ENCODE results near the gene SLC34A1. TPM values are rescaled to one million over a fixed set of nuclear protein-coding genes. Genes with fewer than 3 reads are reported as not detected.
A peak's percentile ranks its signal among the peaks of the same experiment; 100 is the strongest.
"Not testable (repeated sequence)": the region's sequence is repeated elsewhere in the genome, so short reads cannot be mapped to it uniquely, and the experiment has no call there.

SLC34A1 gene, protein sequence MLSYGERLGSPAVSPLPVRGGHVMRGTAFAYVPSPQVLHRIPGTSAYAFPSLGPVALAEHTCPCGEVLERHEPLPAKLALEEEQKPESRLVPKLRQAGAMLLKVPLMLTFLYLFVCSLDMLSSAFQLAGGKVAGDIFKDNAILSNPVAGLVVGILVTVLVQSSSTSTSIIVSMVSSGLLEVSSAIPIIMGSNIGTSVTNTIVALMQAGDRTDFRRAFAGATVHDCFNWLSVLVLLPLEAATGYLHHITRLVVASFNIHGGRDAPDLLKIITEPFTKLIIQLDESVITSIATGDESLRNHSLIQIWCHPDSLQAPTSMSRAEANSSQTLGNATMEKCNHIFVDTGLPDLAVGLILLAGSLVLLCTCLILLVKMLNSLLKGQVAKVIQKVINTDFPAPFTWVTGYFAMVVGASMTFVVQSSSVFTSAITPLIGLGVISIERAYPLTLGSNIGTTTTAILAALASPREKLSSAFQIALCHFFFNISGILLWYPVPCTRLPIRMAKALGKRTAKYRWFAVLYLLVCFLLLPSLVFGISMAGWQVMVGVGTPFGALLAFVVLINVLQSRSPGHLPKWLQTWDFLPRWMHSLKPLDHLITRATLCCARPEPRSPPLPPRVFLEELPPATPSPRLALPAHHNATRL
- under 1 TPM in 1 of 5 donors, not detected in 4; 0.51 TPM for polyA plus RNA-seq (ENCODE audit: insufficient read depth in 1 of 5, insufficient read length in 5 of 5, low replicate concordance in 1 of 5)
- long read RNA-seq, donor 1: 0 reads
- long read RNA-seq, donor 2: 0 reads
- long read RNA-seq, donor 3: 0 reads
- long read RNA-seq, donor 4: 0 reads
- long read RNA-seq, donor 5, partial matches to known transcripts: 0 of 1 reads
- long read RNA-seq, donor 5, other reads (novel, unspliced or antisense): 0 of 1 reads
- long read RNA-seq, donor 6: 0 reads
- long read RNA-seq, donor 7: 0 reads
- long read RNA-seq, donor 8: 0 reads

DNA sequence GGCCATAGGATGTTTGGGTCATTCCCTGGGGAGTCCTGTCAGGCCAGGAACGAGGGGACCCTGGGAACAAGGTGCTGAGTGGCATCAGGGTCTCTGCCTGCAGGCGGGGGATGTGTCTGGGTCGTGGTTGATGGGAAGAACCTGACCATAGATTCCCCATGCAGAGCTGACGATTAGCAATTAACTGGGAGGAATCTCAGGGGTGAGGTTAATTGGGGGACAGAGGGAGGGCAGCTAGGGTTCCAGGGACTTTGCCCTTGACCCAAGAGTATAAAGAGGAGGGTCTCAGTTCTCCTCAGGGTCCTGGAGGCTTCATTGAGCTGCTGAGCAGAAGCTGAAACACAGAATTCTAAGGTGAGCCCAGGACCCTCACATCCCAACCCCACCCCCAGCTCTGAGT lies at the start of gene SLC34A1:
SLC34A1 (plus strand) TSS at position 301 of the 400 bp plus-strand sequence. CDS start 1,308 bp downstream, outside the sequence.
- no peak for DNase-seq

DNA sequence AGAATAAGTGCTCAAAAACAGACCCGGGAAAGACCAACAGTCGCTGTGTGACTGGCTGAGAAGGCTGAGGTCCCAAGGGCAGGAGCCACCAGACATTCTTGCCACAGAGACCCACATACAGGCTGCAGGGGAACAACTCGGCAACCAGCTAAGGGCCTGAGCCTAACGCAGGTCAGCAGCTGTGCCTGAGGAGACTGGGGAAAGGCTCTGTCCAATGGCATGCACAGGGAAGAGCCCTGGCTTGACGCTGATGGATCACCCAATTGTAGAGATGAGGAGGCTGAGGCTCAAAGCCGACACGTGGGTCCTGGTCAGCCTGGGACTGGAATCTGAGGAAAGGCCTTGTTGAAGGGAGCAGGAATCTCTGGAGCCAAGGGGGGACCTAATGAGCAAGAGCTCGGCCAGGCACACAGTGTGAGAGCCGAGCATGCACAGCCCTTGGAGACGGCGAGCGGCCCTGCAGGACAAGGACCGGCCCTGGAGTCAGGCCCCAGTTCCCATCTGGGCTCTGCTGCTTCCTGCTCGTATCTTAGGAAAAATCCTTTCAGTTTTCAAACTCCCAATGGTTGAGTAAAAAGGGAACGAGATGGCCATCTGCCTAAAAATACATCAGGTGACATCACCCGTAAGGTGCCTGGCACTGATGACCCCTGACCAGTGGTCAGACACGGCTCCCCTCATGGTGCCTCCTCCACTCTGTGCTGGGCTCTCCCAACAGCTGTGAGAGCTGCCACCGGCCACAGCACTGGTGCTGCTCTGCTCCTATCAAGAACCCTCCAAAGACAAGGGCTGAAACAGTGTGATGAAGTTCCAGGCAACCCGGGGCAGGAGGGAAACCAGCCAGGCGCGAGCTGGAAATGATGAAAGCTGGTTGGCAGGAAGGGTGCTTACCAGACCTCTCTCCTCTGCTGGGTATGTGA lies 49.2 kb upstream of the SLC34A1 start:
- DNase-seq: no peak

DNA sequence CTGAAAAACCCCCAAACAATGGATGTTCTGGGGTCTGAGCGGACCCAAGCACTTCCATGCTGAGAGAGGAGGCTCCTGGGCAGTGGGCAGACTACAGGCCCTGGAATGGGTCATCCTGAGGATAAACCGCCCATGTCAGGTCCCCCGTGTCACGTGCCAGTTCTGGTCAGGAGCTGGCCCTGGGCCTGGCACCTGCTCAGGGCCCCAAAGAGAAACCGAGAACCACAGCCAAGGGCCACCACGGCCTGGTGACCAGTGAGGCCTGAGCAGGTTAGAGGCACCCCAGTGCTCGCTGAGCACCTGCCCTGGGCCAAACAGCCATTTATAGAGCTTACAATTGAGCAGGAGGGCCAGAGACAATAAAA lies 48.6 kb upstream of the SLC34A1 start:
- DNase-seq: no peak

DNA sequence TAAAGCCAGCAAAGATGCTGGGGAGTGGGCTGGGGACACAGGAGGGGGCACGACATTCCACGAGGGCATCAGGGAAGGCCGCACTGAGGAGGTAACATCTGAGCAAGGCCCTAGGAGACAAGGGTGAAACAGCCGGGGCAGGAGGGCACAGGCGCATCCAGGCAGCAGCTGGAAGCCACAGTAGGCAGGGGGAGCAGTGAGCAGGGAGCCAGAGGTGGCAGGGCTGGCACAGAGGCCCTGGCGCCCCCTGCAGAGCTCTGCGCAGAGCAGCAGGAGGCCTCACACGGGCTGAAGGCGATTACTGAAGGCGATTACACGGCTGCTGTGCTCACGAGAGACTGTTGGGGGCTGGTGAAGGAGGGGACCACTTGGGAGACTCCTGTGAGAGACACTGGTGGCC lies 48.1 kb upstream of the SLC34A1 start:
- no peak for DNase-seq

DNA sequence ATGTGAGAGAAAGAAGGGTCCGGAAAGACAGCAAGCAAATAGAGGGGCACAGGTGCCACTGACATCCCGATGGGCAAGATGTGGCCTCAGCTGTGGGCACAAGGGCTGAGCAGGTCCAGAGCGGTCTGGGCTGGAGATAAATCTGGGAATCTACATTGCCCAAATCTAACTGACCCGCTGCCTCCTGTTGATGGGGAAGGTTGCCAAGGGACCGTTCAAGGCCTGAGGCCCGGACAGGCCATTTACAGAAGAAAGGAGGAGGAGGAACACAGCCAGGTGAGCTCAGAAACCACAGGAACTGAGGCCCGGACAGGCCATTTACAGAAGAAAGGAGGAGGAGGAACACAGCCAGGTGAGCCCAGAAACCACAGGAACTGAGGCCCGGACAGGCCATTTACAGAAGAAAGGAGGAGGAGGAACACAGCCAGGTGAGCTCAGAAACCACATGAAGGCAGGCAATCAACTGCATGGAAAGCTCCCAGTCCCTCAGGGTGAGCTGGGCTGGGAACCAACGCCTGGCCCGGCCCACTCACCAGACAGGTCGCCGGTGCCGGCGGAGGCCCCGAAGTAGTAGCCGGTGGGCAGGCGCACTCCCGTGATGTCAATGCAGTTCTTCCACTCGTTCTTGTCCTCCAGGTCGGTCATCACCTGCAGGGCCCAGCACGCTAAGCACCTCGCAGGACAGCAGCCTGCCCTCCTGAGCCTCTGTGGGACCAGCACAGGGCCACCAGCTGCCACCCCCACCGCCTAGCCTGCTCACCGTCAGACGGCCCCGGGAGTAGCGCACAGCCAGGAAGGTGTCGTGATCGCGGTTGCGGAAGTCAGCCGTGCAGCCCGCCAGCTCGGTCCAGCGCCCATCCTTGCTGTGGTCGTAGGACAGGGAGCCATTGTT lies 47.4 kb upstream of the SLC34A1 start:
- no peak for DNase-seq

DNA sequence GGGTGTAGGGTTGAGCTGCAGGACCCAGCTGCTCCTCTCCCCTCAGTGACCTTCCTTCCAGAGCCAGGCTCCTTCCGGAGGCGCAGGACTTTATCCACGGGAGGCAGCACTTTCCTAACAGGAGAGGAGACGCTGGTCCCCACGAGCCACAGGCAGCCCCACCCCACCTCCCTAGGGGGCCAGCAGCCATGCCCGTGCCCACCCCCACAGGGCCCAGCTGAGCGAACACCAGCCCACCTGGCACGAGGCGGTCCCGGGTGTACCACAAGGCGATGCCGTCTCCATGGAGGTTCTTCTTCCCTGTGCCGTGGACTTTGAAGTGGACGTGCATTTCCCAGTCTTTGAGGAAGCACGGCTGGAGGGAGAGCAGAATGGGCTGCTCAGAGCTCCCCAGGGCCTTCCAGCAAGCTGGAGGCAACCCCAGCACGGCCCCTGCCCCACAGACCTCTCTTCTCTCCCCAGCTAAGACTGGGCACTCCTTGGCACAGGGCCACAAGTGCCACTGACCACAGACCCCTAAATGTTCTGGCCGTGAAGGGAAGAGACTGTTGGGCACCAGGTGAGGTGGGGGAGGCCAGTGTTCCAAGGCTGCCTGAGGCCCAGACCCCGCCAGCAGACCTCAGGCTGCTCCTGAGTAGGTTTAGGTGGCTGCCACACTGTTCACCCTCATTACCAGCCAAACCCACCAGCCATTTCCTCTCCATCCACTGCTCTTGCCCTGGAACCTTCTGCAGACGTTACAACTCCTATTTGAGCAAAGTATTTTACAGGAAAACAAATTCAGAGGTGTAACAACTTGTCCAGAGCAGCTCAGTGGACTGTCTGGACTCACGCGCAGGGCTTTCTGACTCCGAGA lies 45.8 kb upstream of the SLC34A1 start:
- DNase-seq: no peak

DNA sequence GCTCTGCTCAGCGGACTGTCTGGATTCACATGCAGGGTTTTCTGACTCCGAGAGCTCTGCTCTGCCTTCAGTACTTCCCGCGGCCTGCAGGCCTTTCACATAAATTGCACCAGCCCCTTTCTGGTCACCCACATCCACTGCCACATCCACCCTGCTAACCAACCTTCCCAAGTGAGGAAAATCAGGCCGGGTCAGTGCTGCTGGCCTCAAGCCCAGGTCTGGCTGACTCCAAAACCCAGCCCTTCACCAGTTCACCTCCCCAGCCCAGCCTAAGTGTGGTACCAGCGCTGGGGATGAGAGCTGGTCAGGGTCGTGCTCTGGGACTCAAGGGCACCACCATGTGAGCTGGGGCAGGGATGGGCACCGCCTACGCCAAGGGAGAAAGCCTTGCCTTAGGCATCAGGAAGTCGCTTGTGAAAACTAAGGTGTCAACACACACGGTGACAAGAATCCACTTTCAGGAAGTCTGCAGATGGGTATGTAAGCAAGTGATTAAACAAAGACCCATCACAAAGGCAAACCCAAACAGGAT lies 45.1 kb upstream of the SLC34A1 start:
- DNase-seq: no peak

DNA sequence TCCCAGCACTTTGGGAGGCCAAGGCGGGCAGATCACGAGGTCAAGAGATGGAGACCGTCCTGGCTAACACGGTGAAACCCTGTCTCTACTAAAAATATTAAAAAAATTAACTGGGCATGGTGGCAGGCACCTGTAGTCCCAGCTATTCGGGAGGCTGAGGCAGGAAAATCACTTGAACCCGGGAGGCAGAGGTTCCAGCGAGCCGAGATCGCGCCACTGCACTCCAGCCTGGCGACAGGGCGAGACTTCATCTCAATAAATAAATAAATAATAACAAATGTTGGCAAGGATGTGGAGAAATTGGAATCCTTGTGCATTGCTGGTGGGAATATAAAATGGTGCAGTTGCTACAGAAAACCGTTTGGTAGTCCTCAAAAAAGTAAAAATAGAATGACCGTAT lies 41.2 kb upstream of the SLC34A1 start:
- not testable (repeated sequence) for DNase-seq

DNA sequence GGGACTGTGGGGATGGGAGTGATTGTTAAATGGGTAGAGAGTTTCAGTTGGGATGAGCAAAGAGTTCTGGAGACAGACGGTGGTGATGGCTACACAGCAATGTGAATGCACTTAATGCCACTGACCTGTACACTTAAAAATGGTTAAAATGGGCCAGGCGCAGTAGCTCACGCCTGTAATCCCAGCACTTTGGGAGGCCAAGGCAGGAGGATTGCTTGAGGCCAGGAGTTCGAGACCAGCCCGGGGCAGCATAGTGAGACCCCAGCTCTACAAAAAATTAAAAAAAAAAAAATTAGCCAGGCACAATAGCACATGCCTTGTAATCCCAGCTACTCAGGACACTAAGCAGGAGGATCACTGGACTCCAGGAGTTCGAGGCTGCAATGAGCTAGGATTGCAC lies 40.5 kb upstream of the SLC34A1 start:
- DNase-seq: no peak

DNA sequence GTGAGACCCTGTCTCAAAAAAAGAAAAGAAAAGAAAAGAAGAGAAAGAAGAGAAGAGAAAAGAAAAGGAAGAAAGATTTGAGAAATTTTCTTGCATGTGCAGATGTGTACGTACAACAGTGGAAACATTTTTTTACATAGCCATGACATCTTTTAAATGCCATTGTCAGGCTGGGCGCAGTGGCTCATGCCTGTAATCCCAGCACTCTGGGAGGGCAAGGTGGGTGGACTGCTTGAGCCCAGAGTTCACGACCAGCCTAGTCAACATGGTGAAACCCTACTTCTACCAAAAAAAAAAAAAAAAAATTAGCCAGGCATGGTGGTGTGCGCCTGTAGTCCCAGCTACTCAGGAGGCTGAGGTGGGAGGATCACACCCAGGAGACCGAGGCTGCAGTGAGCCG lies 39.3 kb upstream of the SLC34A1 start:
- no peak for DNase-seq

DNA sequence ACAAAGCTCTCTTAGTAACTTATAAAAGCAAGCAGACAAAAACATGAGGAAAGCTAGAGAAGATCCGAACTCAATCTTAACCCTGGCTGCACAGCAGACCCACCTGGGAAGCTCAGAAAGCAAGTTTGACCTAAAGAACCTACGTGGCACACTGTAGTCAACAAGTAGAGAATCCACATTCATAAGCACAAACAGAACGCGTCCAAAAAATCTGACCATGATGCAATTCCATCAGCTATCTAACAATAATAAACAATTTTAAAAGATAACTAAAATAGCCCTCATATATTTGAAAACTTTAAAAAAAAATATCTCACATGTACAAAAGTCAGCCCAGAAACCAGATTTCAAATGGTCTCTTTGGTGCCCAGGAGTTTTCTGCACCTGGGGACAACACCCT lies 37.4 kb upstream of the SLC34A1 start:
- no peak for DNase-seq

DNA sequence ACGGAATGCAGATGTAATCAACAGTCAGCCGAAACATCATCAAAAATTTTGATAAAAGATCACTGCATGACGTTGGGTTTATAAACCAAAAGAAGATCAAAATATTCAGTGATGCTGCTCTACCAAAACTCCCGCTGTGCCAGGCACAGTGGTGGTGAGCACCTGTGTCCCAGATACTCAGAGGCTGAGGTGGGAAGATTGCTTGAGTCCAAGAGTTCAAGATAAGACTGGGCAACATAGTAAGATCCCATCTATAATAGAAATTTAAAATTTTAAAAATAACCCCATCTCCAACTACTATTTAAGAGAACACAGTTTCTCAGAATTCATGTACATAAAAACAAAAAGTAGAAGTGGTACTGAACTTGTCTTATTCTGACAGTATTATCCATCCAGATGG lies 36.5 kb upstream of the SLC34A1 start:
- no peak for DNase-seq

DNA sequence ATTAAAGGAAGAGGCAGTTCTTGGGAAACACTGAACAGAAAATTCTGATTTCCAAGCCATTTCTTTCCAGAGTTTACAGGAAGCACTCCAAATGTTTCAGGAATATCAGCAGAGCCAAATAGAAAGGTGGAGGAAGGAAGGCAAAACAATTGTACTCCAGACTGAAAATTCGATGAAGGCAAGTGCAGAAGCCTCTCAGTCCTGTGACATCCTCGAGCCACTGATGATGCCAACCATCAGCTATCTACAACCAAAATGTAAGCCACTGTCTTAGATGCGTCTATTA lies 34.9 kb upstream of the SLC34A1 start:
- no peak for DNase-seq

DNA sequence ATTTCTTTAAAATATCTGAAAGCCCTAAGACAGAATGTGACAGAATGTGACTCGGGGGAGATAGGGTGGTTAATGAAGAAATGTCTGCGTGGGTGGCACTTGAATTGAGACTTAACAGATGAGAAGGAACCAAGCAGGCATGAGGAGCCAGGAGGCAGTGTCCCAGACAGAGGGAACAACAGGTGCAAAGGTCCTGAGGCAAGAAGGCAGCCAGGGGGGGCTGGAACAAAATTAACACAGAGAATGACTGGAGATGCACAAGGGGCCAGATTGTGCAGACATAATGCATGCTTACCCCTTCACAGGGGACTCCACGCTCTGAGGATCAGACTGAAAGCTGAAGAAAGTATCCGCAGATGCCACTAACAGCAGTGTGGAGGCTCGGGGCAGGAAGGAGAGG lies 34.5 kb upstream of the SLC34A1 start:
- DNase-seq: no peak

DNA sequence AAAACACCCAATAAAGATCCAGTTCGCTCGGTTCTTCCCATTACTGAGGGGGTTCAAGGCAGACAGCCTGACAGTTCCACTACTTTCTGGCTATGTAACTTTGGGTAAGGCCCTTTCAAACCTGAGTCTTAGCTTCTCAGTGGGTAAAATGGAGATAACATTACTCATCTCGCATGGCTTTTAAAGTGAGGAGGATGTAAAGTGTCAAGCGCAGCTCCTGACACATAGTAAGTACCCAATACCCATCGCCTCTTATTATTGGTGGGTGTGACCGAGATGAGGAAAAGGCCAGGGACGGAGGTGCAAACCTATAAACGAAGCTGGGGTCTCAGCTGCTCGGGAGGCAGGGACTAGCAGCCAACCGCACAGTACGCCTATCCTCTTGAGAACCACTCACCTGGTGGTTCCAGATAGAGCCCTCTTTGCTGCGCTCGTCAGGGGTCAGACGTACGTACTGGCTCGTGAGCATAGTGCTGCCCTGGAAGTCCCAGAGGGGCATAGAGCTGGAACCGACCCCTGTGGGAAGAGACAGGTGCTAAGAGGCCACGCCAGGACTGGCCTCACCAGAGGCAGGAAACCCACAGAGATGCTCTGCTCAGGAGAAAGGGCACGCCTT lies 33.4 kb upstream of the SLC34A1 start:
- no peak for DNase-seq

DNA sequence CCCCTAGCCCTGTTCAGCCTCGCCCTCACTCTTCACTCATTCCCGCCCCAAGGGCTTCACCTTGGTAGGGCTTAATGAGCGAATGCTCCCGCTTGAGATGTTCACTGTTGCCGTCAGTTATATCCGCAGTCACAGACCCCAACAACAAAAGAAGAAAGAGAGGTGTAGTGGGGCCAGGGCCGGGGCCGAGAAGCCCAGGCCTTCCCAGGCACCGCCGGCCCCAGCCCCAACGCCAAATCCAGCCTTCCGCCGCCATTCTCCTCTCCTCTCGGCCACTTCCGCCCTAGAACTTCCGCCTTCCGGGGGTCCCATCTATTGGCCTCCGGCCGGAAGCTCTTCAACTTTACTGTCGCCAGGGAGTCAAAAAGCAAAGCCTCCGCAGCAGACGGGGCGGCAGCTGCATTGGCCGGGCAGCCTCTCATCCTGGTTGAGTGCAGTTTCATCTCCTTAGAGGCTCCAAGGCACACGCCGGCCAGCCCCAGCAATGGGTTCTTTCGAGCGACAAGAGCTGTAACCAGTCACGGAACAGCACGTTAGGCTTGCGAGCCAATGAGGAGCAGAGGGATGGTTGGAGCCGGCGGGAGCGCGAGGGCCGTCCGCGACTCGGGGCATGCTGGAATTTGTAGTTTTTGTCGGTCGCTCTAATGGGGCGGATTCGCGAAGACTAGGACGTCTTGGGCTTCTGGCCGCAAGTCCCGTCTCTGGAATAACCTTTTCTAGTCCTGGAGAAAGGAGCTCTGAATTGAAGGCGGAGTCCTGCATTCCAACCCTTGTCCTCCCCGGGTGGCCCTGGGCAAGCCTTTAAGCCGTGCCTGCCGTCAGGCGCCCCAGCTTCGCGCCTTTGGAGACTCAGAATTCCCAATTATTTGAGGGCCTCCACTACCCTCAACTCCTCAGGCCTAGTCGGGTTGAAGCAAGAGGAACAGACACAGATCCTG lies 32.6 kb upstream of the SLC34A1 start, which contains the start of gene LMAN2:
LMAN2 (minus strand) TSS at position 277 of the 938 bp plus-strand sequence; CDS start at position 256, 21 bp downstream.
- peak; percentile 93 to 95 for DNase-seq

DNA sequence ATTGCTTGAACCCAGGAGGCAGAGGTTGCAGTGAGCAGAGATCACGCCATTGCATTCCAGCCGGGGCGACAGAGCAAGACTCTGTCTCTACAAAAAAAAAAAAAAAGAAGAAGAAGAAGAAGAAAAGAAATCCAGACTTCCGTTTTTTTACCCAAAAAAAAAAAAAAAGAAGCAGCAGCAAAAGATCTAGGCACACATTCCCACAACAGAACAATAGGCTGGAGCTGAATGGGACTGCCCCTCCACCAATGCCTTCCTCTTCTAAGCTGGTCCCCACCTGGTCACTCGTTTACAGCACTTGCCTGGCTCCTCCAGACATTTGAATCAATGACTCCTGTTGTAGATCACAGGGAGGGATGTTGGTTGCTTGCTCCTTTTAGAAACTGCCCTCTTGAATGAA lies 31.1 kb upstream of the SLC34A1 start:
- DNase-seq: no peak

DNA sequence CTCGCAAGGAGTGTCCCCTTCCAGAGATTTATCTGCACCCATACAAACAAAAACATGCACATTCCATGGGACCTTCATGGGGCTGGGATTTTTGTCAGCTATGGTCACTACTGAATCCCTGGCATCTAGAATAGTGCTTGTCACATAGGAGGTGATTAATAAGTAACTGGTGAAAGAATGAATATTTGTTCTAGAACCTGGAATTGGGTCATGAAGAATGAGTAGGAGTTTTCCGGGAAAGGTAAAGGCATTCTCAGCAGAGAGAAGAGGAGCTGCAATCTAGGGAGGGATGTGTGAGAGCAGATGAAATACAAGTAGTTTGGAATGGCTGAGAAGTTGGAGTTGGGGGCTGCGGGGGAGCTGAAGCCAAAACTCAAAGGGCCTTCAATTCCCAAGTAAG lies 30.0 kb upstream of the SLC34A1 start:
- no peak for DNase-seq

All from right lung (tissue), 10 donors.